ENCODE measurements around the gene EFCAB12.

GRCh38 chr3:129453732-129454131 lies 25.3 kb upstream of the EFCAB12 start:
- TF ChIP-seq CTCF (IDR thresholded peaks at IDR 0.05) = no peak
- TF ChIP-seq POLR2A (IDR thresholded peaks at IDR 0.05) = no peak
- TF ChIP-seq POLR2AphosphoS5 (IDR thresholded peaks at IDR 0.05) = no peak
- no peak for TF ChIP-seq EP300 (IDR thresholded peaks at IDR 0.05)

All from gastroesophageal sphincter (tissue), 3 donors.